Activated T-cell treated with anti-CD3 and anti-CD28 coated beads, Interleukin-2, amount 50 U/mL, for 4 hours (primary cell): ENCODE data around the gene GMDS. TPM values are rescaled to one million over a fixed set of nuclear protein-coding genes. Genes with fewer than 3 reads are reported as not detected.

Experiments used
- ATAC-seq, 2 donors: fragments of 200-7000 bp; cut with Tn5 transposase; one replicate each; pipeline ENCODE4 v1.10.0; 2021
- DNase-seq: peaks from one replicate; pipeline ENCODE4 v3.0.0-alpha.2; 2020
- H3K27me3 Mint-ChIP-seq: one replicate; pipeline ENCODE4 v1.8.0; 2021; ENCODE audit warnings: low read depth, mixed read lengths
- H3K36me3 Mint-ChIP-seq: one replicate; pipeline ENCODE4 v1.8.0; 2022; ENCODE audit warnings: mixed read lengths; ENCODE audit not compliant: insufficient read depth
- H3K4me1 Mint-ChIP-seq: one replicate; pipeline ENCODE4 v1.8.0; 2021; ENCODE audit warnings: low read depth, mixed read lengths
- H3K4me3 Mint-ChIP-seq: one replicate; pipeline ENCODE4 v1.8.0; 2021; ENCODE audit warnings: mild to moderate bottlenecking, moderate library complexity, mixed read lengths
- H3K9me3 Mint-ChIP-seq: one replicate; pipeline ENCODE4 v1.8.0; 2021; ENCODE audit warnings: mixed read lengths
- total RNA-seq, 3 donors: library from RNA; stranded (reverse); gene quantifications; one replicate each; pipeline ENCODE4 v1.2.1, GENCODE V29; 2021

The GMDS gene
- total RNA-seq, 3 donors from 2014 or later, result 38.9 to 48.0 (median 43.9) TPM

GRCh38 chr6:1747531-1747930, 497.9 kb downstream of the GMDS start:
- ATAC-seq (no peak), DNase-seq (no peak)
- Mint-ChIP-seq H3K4me3 (no peak overlapping the region), H3K9me3 (peaks cover 3% of the 10 kb centered on the region), H3K4me1 (no peaks in the 10 kb centered on the region), H3K36me3 (peaks cover 6% of the 10 kb centered on the region), H3K27me3 (no peaks in the 10 kb centered on the region)

DNA sequence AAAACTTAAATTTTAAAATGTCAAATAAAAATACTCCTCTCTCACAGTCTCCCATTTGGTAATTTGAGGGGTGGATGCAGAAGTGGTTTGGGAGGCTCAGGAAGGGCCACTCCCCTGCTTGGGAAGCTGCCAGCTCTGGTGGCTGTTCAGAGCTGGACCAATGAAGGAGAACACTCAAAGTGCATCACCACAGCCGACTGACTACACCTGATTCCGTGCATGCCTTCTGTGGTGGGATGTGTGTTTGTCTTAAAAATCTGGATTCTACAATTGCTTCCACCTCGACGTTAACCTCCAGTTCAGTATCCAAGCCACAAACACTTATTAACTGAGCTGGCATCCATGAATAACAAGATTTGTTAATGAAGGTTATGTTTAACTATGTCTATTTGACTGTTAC, 498.4 kb downstream of the GMDS start:
- peaks cover 1% of the 10 kb centered on the region for H3K9me3 Mint-ChIP-seq
- DNase-seq, result no peak
- H3K27me3 Mint-ChIP-seq, result no peaks in the 10 kb centered on the region
- H3K4me3 Mint-ChIP-seq, result no peak overlapping the region
- H3K36me3 Mint-ChIP-seq, result peaks cover 9% of the 10 kb centered on the region
- H3K4me1 Mint-ChIP-seq, result no peaks in the 10 kb centered on the region
- ATAC-seq, result no peak

GRCh38 chr6:1745814-1746213, 499.6 kb downstream of the GMDS start:
- DNase-seq, result no peak
- H3K9me3 Mint-ChIP-seq, result no peaks in the 10 kb centered on the region
- H3K27me3 Mint-ChIP-seq, result no peaks in the 10 kb centered on the region
- H3K4me1 Mint-ChIP-seq, result no peaks in the 10 kb centered on the region
- peaks cover 8% of the 10 kb centered on the region for H3K36me3 Mint-ChIP-seq
- ATAC-seq, result no peak
- H3K4me3 Mint-ChIP-seq, result no peak overlapping the region

- Mint-ChIP-seq H3K4me3 (no peak overlapping the region), H3K9me3 (no peaks in the 10 kb centered on the region), H3K4me1 (no peaks in the 10 kb centered on the region), H3K27me3 (no peaks in the 10 kb centered on the region), H3K36me3 (peaks cover 8% of the 10 kb centered on the region)
- DNase-seq (no peak), ATAC-seq (no peak)
Measured at GRCh38 chr6:1744543-1744942, 500.9 kb downstream of the GMDS start.

DNA sequence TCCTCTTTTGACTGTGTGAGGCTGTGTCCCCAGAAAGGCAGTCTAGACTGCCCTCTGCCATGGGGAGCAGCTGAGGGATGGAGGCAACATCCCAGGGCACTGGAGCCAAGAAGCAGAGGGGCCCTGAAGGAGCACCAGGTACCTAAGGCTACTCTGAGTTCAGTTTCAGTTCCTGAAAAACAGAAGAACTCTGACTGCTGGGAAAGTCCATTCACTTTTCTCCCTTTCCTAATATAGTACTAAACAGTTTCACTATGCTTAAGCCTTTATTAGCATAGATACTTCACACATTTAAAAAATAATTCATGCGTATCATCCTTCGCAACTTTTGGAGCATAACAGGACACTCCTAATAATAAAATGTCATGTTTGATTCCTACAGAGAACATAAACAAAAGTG, 505.7 kb downstream of the GMDS start:
- no peak for DNase-seq
- no peaks in the 10 kb centered on the region for H3K9me3 Mint-ChIP-seq
- H3K36me3 Mint-ChIP-seq, result peaks cover 8% of the 10 kb centered on the region
- H3K4me1 Mint-ChIP-seq, result no peaks in the 10 kb centered on the region
- no peak for ATAC-seq
- no peak overlapping the region for H3K4me3 Mint-ChIP-seq
- H3K27me3 Mint-ChIP-seq, result no peaks in the 10 kb centered on the region

DNA sequence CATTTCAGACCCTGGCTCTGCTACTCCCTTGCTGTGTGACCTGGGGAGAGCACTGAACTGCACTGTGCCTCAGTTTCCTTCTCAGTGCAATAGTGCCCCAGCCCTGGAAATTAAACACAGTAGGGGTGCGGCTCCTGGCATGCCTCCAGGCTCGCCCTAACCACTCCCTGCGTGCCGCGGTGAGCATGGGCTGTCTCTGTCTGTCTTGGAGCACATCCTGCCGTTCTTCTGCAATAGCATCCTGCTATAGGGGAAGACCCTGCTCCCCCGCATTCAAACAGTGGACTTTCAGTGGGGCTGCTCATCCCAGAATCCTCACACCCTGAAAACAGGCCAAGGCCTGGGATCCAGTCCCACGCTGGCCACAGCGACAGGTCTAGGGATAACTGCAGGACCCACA, 506.2 kb downstream of the GMDS start:
- H3K27me3 Mint-ChIP-seq, result no peaks in the 10 kb centered on the region
- no peaks in the 10 kb centered on the region for H3K9me3 Mint-ChIP-seq
- ATAC-seq, result no peak
- peaks cover 8% of the 10 kb centered on the region for H3K36me3 Mint-ChIP-seq
- H3K4me1 Mint-ChIP-seq, result no peaks in the 10 kb centered on the region
- DNase-seq, result no peak
- H3K4me3 Mint-ChIP-seq, result no peak overlapping the region

GRCh38 chr6:1738558-1739081, 506.8 kb downstream of the GMDS start:
- peaks cover 10% of the 10 kb centered on the region for H3K36me3 Mint-ChIP-seq
- no peaks in the 10 kb centered on the region for H3K27me3 Mint-ChIP-seq
- no peaks in the 10 kb centered on the region for H3K9me3 Mint-ChIP-seq
- no peak overlapping the region for H3K4me3 Mint-ChIP-seq
- DNase-seq (no peak), ATAC-seq (no peak)
- H3K4me1 Mint-ChIP-seq, result no peaks in the 10 kb centered on the region

DNA sequence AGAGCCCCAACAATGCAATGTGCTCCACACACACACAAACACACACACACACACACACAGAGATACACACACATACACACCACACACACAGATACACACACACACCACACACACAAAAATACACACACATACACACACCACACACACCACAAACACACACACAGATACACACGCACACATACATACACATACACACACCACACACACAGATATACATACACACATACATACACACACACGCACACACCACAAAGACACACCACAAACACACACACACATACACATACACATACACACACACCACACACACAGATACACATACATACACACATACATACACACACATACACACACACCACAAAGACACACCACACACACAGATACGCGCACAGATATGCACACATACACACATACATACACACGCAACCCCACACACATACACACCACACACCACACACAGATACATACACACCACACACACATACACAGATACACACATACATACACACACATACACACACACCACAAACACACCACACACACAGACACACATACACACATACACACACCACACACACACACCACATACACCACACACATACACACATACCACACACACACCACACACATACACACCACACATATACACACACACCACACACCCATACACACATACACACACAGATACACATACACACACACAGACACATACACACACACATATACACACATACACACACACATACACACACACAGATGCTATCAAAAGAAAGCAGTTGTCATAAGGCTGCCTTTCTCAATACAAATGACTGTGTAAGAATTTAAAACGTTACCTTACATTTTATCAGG, 507.7 kb downstream of the GMDS start:
- ATAC-seq (no peak), DNase-seq (no peak)
- no peak overlapping the region for H3K4me3 Mint-ChIP-seq
- H3K27me3 Mint-ChIP-seq, result no peaks in the 10 kb centered on the region
- H3K36me3 Mint-ChIP-seq, result peaks cover 18% of the 10 kb centered on the region
- H3K4me1 Mint-ChIP-seq, result no peaks in the 10 kb centered on the region
- H3K9me3 Mint-ChIP-seq, result no peaks in the 10 kb centered on the region

GRCh38 chr6:1736346-1737105, 508.9 kb downstream of the GMDS start:
- H3K36me3 Mint-ChIP-seq, result peaks cover 19% of the 10 kb centered on the region
- no peaks in the 10 kb centered on the region for H3K4me1 Mint-ChIP-seq
- H3K9me3 Mint-ChIP-seq, result no peaks in the 10 kb centered on the region
- ATAC-seq (no peak), DNase-seq (no peak)
- no peaks in the 10 kb centered on the region for H3K27me3 Mint-ChIP-seq
- no peak overlapping the region for H3K4me3 Mint-ChIP-seq

DNA sequence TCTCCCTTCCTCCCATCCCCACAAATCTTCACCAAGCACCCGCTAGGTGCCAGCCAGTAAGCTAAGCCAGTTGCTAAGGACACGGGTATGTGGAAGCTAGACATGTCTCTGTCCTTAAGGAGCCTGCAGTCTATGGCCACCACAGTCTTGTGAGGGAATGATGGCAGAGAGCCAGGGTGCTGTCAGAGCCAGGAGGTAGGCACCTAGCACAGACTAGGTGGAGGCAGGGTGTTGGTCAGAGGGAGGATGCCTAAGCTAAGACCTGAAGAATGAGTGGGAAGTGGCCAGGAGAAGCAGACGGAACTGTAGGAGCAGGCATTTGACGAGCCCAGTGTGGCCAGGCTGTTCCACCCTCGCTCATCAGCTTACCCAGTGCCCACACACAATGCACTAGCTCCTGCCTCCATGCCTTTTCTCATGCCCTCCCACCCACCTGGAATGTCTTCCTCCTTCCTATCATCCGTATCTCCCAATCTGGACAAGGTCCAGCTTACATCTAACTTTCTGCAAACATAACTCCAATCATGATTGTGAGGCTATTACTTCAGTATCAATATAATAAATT, 510.1 kb downstream of the GMDS start:
- Mint-ChIP-seq H3K4me3 (no peak overlapping the region), H3K4me1 (no peaks in the 10 kb centered on the region), H3K27me3 (no peaks in the 10 kb centered on the region), H3K9me3 (peaks cover 8% of the 10 kb centered on the region), H3K36me3 (peaks cover 25% of the 10 kb centered on the region)
- ATAC-seq (no peak), DNase-seq (no peak)

- DNase-seq, result no peak
- Mint-ChIP-seq H3K9me3 (peaks cover 8% of the 10 kb centered on the region), H3K4me1 (no peaks in the 10 kb centered on the region), H3K36me3 (peaks cover 34% of the 10 kb centered on the region), H3K27me3 (no peaks in the 10 kb centered on the region), H3K4me3 (no peak overlapping the region)
- no peak for ATAC-seq
Measured at GRCh38 chr6:1730882-1731281, 514.5 kb downstream of the GMDS start.

- DNase-seq (no peak), ATAC-seq (no peak)
- no peaks in the 10 kb centered on the region for H3K4me1 Mint-ChIP-seq
- H3K36me3 Mint-ChIP-seq, result peaks cover 44% of the 10 kb centered on the region
- H3K27me3 Mint-ChIP-seq, result no peaks in the 10 kb centered on the region
- H3K9me3 Mint-ChIP-seq, result peaks cover 8% of the 10 kb centered on the region
- no peak overlapping the region for H3K4me3 Mint-ChIP-seq
Measured at GRCh38 chr6:1729750-1730140, 515.7 kb downstream of the GMDS start.

GRCh38 chr6:1729133-1729749, 516.2 kb downstream of the GMDS start:
- Mint-ChIP-seq H3K4me3 (no peak overlapping the region), H3K27me3 (no peaks in the 10 kb centered on the region), H3K9me3 (peaks cover 8% of the 10 kb centered on the region), H3K36me3 (peaks cover 47% of the 10 kb centered on the region), H3K4me1 (no peaks in the 10 kb centered on the region)
- no peak for DNase-seq
- no peak for ATAC-seq

DNA sequence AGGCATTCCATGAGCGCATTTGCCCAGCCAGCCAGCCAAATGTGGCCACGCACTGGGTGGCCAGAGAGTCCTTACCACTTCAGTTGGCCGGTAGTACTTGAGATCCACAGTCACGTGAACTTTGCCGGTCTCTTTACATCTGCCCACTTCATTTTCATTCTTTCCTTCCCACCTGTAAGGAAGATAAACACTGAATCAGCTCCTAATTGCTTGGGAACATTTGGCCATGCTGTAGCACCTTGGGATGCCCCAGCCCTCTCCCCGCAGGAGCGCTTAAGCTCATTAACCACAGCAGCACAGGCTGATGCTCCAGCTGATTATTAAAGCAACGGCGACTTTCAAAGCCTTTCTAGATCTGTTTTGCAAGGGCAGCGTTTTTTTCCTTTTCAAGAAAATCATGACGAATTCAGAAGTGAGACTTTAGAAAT, 519.0 kb downstream of the GMDS start:
- peaks cover 37% of the 10 kb centered on the region for H3K36me3 Mint-ChIP-seq
- no peaks in the 10 kb centered on the region for H3K27me3 Mint-ChIP-seq
- H3K9me3 Mint-ChIP-seq, result peaks cover 7% of the 10 kb centered on the region
- DNase-seq (no peak), ATAC-seq (no peak)
- H3K4me3 Mint-ChIP-seq, result no peak overlapping the region
- no peaks in the 10 kb centered on the region for H3K4me1 Mint-ChIP-seq
